Skeletal muscle satellite cell (primary cell): ENCODE results near the gene CFTR.
A peak's percentile ranks its signal among the peaks of the same experiment; 100 is the strongest.

Source experiments
- H3K27me3 ChIP-seq: 2 replicates; pipeline ENCODE4 v1.7.0; 2013; ENCODE audit warnings: low read length; ENCODE audit not compliant: control insufficient read depth, insufficient read depth
- H3K36me3 ChIP-seq: 2 replicates; pipeline ENCODE4 v1.7.0; 2013; ENCODE audit warnings: mild to moderate bottlenecking, control low read depth, low read length; ENCODE audit not compliant: insufficient read depth
- H3K4me1 ChIP-seq: 2 replicates; pipeline ENCODE4 v1.7.0; 2013; ENCODE audit warnings: low read length; ENCODE audit not compliant: control insufficient read depth, insufficient read depth
- H3K4me2 ChIP-seq: 2 replicates; pipeline ENCODE4 v1.7.0; 2013; ENCODE audit warnings: mild to moderate bottlenecking, low read length
- H3K4me3 ChIP-seq: 2 replicates; pipeline ENCODE4 v1.7.0; 2013; ENCODE audit warnings: low read length
- H3K9ac ChIP-seq: 2 replicates; pipeline ENCODE4 v1.7.0; 2013; ENCODE audit warnings: mild to moderate bottlenecking, low read depth, low read length, moderate library complexity
- H3K9me3 ChIP-seq: replicated peaks from 2 replicates; pipeline ENCODE4 v1.7.0; 2013; ENCODE audit warnings: mild to moderate bottlenecking, control low read depth, low read length

The CFTR gene

DNA sequence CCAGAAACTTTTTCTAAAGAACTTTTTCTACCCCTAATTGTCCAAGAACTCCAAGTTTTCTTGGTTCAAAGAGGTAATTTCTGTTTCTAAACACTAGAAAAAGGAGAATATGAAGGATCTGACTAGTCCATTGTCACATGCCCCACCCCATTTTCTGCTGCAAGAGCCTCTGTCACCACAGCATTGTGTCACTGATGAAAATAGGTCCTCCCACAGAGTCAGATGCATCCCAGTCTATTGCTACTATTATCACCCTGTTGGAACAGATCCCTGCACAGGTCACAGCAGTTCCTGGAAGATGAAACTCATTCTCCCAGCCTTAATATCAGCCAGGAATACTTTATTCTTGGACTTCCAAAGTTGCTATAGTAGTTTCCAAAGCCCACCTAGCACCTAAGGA lies 7.5 kb upstream of the CFTR start:
- H3K27me3 ChIP-seq, result peaks cover 16% of the 10 kb centered on the region
- no peaks in the 10 kb centered on the region for H3K4me1 ChIP-seq
- H3K9me3 ChIP-seq, result no peaks in the 10 kb centered on the region
- no peak overlapping the region for H3K4me2 ChIP-seq
- no peak overlapping the region for H3K9ac ChIP-seq
- no peaks in the 10 kb centered on the region for H3K36me3 ChIP-seq
- H3K4me3 ChIP-seq, result no peak overlapping the region

DNA sequence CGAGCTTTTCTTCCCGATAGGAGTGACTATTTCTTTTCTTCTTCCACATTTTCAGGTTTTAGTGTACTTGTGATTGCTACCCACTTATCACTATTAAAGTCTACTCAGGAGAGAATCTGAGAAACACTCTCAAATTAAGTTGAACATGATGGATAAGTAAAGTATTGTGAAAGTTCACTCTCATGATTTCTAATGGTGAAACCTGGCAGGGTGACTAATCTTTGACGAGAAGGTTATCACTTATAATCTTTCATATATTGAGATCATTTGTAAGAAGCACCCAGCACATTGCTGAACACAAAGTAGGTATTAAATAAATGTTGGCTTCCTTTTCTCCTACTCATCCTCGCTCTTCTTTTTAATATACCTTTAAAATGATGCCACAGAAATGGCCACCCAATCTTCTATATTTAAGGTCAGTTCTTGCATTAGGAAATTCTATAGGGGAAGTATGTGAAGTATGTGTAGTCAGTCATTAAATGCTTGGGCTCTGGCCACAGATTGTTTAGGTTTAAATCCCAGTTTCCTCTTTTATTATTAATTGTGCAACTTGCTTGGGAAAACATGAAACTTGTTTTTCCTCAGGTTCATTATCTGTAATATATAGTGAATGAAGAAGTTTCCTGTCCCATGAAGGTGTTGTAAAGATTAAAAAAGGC lies 3.1 kb upstream of the CFTR start:
- no peaks in the 10 kb centered on the region for H3K9me3 ChIP-seq
- no peak overlapping the region for H3K4me3 ChIP-seq
- H3K36me3 ChIP-seq, result no peaks in the 10 kb centered on the region
- no peaks in the 10 kb centered on the region for H3K4me1 ChIP-seq
- H3K27me3 ChIP-seq, result peaks cover 53% of the 10 kb centered on the region
- H3K9ac ChIP-seq, result no peak overlapping the region
- H3K4me2 ChIP-seq, result no peak overlapping the region

DNA sequence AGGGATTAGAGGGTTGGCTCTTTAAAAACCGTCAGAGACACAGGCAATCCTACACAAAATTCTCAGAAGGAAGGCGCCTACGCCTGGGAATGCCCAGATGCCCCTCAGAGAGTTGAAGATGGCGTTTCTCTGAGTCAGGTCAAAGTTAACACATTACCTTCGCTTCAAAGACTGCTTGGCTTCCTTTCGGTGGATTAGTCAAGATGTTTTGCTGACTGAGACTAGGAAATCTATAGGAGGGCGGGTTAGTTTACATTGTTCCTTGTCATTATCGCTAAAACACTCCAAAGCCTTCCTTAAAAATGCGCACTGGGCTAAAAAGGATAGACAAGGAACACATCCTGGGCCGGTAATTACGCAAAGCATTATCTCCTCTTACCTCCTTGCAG lies 995 bp upstream of the CFTR start:
- Histone ChIP-seq H3K4me2 (peak overlapping the region; percentile 72), H3K9ac (no peak overlapping the region), H3K4me1 (no peaks in the 10 kb centered on the region), H3K27me3 (peaks cover 47% of the 10 kb centered on the region), H3K4me3 (no peak overlapping the region), H3K9me3 (no peaks in the 10 kb centered on the region), H3K36me3 (no peaks in the 10 kb centered on the region)

DNA sequence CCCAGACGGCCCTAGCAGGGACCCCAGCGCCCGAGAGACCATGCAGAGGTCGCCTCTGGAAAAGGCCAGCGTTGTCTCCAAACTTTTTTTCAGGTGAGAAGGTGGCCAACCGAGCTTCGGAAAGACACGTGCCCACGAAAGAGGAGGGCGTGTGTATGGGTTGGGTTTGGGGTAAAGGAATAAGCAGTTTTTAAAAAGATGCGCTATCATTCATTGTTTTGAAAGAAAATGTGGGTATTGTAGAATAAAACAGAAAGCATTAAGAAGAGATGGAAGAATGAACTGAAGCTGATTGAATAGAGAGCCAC lies 184 bp downstream of the CFTR start:
- no peak overlapping the region for H3K9ac ChIP-seq
- H3K4me2 ChIP-seq, result peak overlapping the region; percentile 72
- H3K4me3 ChIP-seq, result peak overlapping the region; percentile 40
- no peaks in the 10 kb centered on the region for H3K4me1 ChIP-seq
- no peaks in the 10 kb centered on the region for H3K9me3 ChIP-seq
- H3K36me3 ChIP-seq, result no peaks in the 10 kb centered on the region
- H3K27me3 ChIP-seq, result peaks cover 47% of the 10 kb centered on the region

DNA sequence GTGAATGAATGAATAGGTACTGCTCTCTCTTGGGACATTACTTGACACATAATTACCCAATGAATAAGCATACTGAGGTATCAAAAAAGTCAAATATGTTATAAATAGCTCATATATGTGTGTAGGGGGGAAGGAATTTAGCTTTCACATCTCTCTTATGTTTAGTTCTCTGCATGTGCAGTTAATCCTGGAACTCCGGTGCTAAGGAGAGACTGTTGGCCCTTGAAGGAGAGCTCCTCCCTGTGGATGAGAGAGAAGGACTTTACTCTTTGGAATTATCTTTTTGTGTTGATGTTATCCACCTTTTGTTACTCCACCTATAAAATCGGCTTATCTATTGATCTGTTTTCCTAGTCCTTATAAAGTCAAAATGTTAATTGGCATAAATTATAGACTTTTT lies 1.2 kb downstream of the CFTR start:
- Histone ChIP-seq H3K9me3 (no peaks in the 10 kb centered on the region), H3K4me2 (no peak overlapping the region), H3K27me3 (peaks cover 47% of the 10 kb centered on the region), H3K4me3 (no peak overlapping the region), H3K9ac (no peak overlapping the region), H3K36me3 (no peaks in the 10 kb centered on the region), H3K4me1 (no peaks in the 10 kb centered on the region)

DNA sequence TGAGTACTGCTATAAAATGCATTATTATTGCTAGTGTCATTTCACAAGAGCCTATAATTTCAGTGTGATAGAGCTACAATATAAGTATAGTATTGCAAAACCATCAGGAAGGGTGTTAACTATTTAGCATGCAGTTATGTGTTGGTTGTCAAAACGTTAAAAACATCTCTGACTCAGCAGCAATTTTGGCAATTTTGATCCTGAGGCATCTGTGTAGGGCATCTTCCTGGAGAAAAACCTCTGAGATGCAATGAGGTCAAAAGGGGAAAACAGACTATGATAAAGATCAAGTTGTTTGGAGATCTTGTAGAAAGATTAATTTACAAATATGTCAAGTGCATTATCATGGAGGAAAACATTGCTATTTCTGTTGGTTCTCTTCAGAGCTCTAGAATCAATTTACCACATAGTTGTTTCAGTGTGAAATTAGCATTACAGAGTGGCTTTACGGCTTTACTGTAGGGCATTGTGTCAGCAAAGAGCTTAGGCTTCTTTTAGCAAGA lies 5.3 kb downstream of the CFTR start:
- Histone ChIP-seq H3K27me3 (peaks cover 15% of the 10 kb centered on the region), H3K36me3 (no peaks in the 10 kb centered on the region), H3K9ac (no peak overlapping the region), H3K4me3 (no peak overlapping the region), H3K9me3 (no peaks in the 10 kb centered on the region), H3K4me2 (no peak overlapping the region), H3K4me1 (no peaks in the 10 kb centered on the region)

DNA sequence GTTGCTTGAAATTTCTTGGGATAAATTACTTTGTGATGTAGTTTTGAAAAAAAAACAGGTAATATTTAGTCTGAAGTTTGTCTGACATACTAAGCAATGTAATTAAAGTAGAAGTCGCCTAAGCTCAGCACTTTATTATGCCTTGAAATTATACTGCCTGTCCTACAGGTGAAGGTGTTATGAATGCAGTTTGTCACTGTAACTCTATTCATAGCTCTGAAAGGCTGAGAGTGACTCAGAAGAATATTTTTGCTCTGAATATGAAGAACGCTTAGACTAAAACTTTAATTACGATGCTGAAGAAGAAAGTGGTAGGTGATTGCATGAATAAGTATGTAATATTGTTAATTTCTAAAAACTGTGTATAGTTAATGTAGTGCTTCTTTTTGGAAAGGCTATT lies 9.2 kb downstream of the CFTR start:
- Histone ChIP-seq H3K4me1 (no peaks in the 10 kb centered on the region), H3K4me2 (no peak overlapping the region), H3K9me3 (no peaks in the 10 kb centered on the region), H3K4me3 (no peak overlapping the region), H3K9ac (no peak overlapping the region), H3K27me3 (peaks cover 4% of the 10 kb centered on the region), H3K36me3 (no peaks in the 10 kb centered on the region)

DNA sequence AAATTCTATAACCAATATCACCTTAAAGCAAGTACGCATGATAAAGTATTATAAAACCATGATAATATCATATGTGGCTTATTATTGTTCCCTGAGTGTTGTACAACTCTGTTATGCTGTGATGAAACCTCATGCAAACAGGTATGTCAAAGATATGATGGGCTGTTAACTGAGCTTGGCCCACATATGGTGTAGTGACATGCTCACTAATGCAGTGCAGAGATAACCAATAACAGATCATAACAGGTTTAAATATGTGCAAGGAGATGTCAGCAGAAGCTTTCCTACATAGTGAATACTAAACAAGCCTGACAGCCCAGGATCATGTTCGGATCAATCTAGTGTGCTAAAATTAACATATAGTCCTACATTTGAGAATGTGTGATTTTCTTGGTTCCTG lies 9.6 kb downstream of the CFTR start:
- Histone ChIP-seq H3K27me3 (peaks cover 4% of the 10 kb centered on the region), H3K4me2 (no peak overlapping the region), H3K4me1 (no peaks in the 10 kb centered on the region), H3K4me3 (no peak overlapping the region), H3K36me3 (no peaks in the 10 kb centered on the region), H3K9ac (no peak overlapping the region), H3K9me3 (no peaks in the 10 kb centered on the region)

DNA sequence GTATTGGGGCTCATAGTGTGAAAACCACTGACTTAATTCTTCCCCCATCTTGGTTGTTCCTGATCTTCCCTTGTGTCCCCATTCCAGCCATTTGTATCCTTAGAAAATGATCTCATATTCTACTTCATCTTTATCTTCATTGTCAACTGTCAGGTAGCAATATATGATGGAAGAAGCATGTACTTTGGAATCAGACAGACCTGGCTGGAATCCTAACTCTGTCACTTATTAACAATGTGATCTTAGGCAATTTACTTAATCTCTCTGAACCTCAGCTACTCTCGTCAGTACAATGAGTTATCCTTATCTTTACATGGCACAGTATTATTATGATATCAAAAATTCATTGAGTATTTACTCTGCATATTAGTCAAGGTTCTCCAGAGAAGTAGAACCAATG lies 10.1 kb downstream of the CFTR start:
- peaks cover 4% of the 10 kb centered on the region for H3K27me3 ChIP-seq
- H3K36me3 ChIP-seq, result no peaks in the 10 kb centered on the region
- H3K4me2 ChIP-seq, result no peak overlapping the region
- H3K4me1 ChIP-seq, result no peaks in the 10 kb centered on the region
- no peak overlapping the region for H3K9ac ChIP-seq
- H3K9me3 ChIP-seq, result no peaks in the 10 kb centered on the region
- H3K4me3 ChIP-seq, result no peak overlapping the region

DNA sequence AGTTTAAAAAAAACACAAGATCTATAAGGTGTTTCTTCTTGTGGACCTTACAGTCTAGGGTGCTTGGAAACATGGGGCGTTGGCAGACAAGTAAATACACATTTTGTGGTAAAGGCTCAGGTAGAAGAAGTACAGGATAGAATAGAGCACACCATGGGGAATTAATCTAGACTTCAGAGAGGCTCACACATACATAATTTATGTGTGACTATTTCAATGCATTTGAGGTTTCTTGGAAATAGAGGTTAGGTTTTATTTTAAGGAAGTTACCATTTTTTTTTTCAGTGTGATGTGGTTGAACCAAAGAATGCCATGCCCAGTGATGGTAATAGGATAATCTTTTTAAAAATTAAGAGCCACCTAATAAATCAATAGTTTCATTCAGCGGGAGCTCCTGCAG lies 12.8 kb downstream of the CFTR start:
- H3K9ac ChIP-seq, result no peak overlapping the region
- no peaks in the 10 kb centered on the region for H3K4me1 ChIP-seq
- H3K9me3 ChIP-seq, result no peaks in the 10 kb centered on the region
- peaks cover 4% of the 10 kb centered on the region for H3K27me3 ChIP-seq
- H3K4me2 ChIP-seq, result no peak overlapping the region
- H3K36me3 ChIP-seq, result no peaks in the 10 kb centered on the region
- H3K4me3 ChIP-seq, result no peak overlapping the region

DNA sequence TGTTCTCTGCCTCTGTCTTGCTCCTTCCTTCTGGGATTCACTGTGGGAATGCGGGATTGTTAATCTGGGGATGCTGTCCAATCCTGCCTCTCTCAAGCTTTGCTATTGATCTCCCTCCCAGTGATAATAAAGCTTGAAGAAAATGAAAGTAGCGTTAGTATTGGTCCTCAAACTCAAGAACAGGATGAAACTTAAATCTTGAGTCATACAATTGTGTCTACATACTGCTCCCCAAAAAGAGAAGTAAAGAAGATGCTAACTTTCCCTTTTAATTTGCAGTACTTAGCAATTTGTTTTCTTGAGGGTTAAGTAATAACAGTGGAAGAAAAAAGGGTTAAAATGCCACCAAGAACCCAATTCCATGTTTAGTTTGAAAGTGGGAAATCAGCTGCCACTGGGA lies 13.6 kb downstream of the CFTR start:
- no peaks in the 10 kb centered on the region for H3K9me3 ChIP-seq
- H3K27me3 ChIP-seq, result peaks cover 4% of the 10 kb centered on the region

DNA sequence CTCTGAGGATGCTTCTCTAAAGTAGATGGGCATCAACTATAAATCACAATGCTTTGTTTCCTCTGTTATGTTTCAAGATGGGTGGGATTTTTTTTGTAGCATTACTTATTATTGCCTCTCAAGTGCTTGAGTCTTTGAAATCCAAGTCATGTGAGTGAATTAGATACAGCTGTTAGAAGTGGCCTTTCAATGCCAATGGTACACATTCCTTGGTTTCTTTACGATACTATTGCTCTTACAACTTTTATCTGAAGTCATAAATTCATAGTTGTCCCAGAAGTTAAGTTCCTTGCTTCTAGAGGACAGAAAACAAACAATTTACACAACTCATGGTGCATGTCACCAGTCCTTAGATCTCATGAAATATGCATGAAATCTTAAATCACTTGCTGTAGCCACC lies 15.5 kb downstream of the CFTR start:
- H3K36me3 ChIP-seq, result no peaks in the 10 kb centered on the region
- no peaks in the 10 kb centered on the region for H3K9me3 ChIP-seq
- H3K9ac ChIP-seq, result no peak overlapping the region
- H3K4me1 ChIP-seq, result no peaks in the 10 kb centered on the region
- H3K27me3 ChIP-seq, result no peaks in the 10 kb centered on the region
- H3K4me3 ChIP-seq, result no peak overlapping the region
- no peak overlapping the region for H3K4me2 ChIP-seq

More for the DNA sequence above, 13.6 kb downstream of the CFTR start:
- Histone ChIP-seq H3K4me1 (no peaks in the 10 kb centered on the region), H3K36me3 (no peaks in the 10 kb centered on the region), H3K4me2 (no peak overlapping the region), H3K4me3 (no peak overlapping the region), H3K9ac (no peak overlapping the region)
